ENCODE measurements around the gene EPG5. TPM values are rescaled to one million over a fixed set of nuclear protein-coding genes. Genes with fewer than 3 reads are reported as not detected.

The EPG5 gene
- total and polyA plus RNA-seq, 2 donors from 2014 or later: 4.8 to 32.5 TPM

DNA sequence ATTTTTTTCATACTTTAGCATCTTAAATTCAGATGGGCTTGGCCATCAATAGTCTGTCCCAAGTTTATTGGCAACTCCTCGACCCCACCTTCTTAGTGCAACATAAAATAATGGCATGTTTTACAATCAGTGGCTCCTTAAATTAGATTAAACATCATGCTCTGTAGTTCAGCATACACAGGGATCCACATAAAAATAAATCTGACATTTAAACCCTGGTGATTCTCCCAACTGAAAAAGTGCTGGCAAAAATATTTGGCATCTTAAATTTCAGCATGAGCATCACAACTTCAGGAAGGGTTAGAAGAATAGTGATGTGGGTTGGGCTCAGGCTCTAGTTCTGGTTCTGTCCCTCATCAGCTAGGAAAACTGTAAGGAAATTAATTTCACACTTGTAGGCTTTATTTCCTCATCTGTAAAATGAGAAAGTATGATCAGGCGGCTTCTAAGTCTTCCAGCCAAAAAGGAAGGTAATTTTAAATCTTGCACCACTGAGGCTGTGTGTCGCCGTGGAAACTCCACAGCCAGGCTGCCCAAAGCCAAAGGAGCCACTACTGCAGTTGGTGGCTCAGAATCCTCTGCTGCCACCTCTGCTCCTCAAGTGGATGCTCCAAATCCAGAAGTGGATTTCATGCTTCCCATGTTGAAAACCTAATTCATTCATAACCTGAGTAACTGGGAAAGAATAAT is 17.6 kb upstream of the EPG5 start:
- Histone ChIP-seq H3K9me3 (ENCODE audit: control insufficient read depth in 2 of 3, insufficient read depth in 1 of 3, low read length in 3 of 3) (no peaks in the 10 kb centered on the region), H3K27ac (ENCODE audit: low read depth in 2 of 2, low read length in 2 of 2) (no peak overlapping the region), H3K4me1 (ENCODE audit: control insufficient read depth in 2 of 3, insufficient read depth in 2 of 3, low read depth in 1 of 3, low read length in 3 of 3) (no peaks in the 10 kb centered on the region), H3K9ac (ENCODE audit: low read length in 3 of 3) (no peak overlapping the region), H3K27me3 (ENCODE audit: control insufficient read depth, insufficient read depth, low read length) (no peaks in the 10 kb centered on the region), H3K4me3 (ENCODE audit: low read length in 3 of 3) (no peak overlapping the region), H3K36me3 (ENCODE audit: control insufficient read depth in 2 of 3, insufficient read depth in 3 of 3, low read length in 3 of 3) (peaks cover 0 to 2% (median 0%) of the 10 kb centered on the region in 3 donors)
- intact Hi-C loops (cut with DNase I): no loop called here
- TF ChIP-seq, protein P1, sequence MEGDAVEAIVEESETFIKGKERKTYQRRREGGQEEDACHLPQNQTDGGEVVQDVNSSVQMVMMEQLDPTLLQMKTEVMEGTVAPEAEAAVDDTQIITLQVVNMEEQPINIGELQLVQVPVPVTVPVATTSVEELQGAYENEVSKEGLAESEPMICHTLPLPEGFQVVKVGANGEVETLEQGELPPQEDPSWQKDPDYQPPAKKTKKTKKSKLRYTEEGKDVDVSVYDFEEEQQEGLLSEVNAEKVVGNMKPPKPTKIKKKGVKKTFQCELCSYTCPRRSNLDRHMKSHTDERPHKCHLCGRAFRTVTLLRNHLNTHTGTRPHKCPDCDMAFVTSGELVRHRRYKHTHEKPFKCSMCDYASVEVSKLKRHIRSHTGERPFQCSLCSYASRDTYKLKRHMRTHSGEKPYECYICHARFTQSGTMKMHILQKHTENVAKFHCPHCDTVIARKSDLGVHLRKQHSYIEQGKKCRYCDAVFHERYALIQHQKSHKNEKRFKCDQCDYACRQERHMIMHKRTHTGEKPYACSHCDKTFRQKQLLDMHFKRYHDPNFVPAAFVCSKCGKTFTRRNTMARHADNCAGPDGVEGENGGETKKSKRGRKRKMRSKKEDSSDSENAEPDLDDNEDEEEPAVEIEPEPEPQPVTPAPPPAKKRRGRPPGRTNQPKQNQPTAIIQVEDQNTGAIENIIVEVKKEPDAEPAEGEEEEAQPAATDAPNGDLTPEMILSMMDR (IDR thresholded peaks at IDR 0.05; ENCODE audit: borderline replicate concordance, extremely low read depth, insufficient read depth): no peak
- no peak for DNase-seq
- no peak for FAIRE-seq

DNA sequence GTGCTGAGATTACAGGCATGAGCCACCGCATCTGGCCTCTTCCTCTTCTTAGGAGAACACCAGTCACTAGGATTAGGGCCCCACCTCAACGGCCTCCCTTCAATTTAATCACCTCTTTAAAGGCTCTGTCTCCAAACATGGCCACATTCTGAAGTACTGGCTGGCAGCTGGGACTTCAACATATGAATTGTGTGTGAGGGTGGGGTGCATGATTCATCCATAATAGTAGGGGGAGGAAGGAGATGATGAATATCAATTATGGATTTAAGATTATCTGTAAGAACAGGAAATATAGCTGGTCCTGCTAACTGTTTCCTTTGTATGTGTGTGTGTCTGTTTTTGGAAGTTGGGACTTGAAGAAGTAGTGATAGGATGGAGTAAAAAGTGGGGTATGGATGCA is 14.7 kb upstream of the EPG5 start:
- no peaks in the 10 kb centered on the region for H3K27me3 ChIP-seq (ENCODE audit: control insufficient read depth, insufficient read depth, low read length)
- FAIRE-seq: no peak

DNA sequence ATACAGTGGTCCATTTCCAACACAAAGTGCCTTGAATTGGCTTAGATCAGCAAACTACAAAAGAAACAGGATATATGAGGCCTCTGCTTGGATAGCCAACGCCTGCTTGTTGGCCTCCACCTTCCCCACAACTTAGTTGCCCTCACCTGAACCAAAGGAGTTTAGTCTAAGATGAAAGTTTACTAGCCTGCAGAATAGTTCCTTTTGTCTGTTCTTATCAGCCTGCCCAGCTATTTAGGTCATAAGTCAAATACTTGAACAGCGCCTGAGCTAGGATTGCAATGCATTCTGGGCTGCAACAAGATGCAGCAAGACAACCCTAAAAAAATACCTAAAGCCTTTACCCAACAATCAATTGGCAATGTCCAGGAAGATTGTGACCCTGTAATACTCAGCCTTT is 13.1 kb upstream of the EPG5 start:
- H3K27ac ChIP-seq (ENCODE audit: low read depth in 2 of 2, low read length in 2 of 2): no peak overlapping the region
- H3K36me3 ChIP-seq (ENCODE audit: control insufficient read depth in 2 of 3, insufficient read depth in 3 of 3, low read length in 3 of 3): no peaks in the 10 kb centered on the region
- FAIRE-seq (no peak), DNase-seq (no peak)
- H3K4me3 ChIP-seq (ENCODE audit: low read length in 3 of 3): no peak overlapping the region
- intact Hi-C loops (cut with DNase I): no loop called here
- H3K27me3 ChIP-seq (ENCODE audit: control insufficient read depth, insufficient read depth, low read length): no peaks in the 10 kb centered on the region
- TF ChIP-seq, protein P1 (IDR thresholded peaks at IDR 0.05; ENCODE audit: borderline replicate concordance, extremely low read depth, insufficient read depth): no peak
- H3K9ac ChIP-seq (ENCODE audit: low read length in 3 of 3): no peak overlapping the region
- no peaks in the 10 kb centered on the region for H3K9me3 ChIP-seq (ENCODE audit: control insufficient read depth in 2 of 3, insufficient read depth in 1 of 3, low read length in 3 of 3)
- no peaks in the 10 kb centered on the region for H3K4me1 ChIP-seq (ENCODE audit: control insufficient read depth in 2 of 3, insufficient read depth in 2 of 3, low read depth in 1 of 3, low read length in 3 of 3)

More for the DNA sequence above, 14.7 kb upstream of the EPG5 start:
- intact Hi-C loops (cut with DNase I): no loop called here
- H3K36me3 ChIP-seq (ENCODE audit: control insufficient read depth in 2 of 3, insufficient read depth in 3 of 3, low read length in 3 of 3): no peaks in the 10 kb centered on the region
- no peak for DNase-seq
- TF ChIP-seq, protein P1 (IDR thresholded peaks at IDR 0.05; ENCODE audit: borderline replicate concordance, extremely low read depth, insufficient read depth): no peak
- no peak overlapping the region for H3K9ac ChIP-seq (ENCODE audit: low read length in 3 of 3)
- H3K4me1 ChIP-seq (ENCODE audit: control insufficient read depth in 2 of 3, insufficient read depth in 2 of 3, low read depth in 1 of 3, low read length in 3 of 3): no peaks in the 10 kb centered on the region
- H3K27ac ChIP-seq (ENCODE audit: low read depth in 2 of 2, low read length in 2 of 2): no peak overlapping the region
- no peaks in the 10 kb centered on the region for H3K9me3 ChIP-seq (ENCODE audit: control insufficient read depth in 2 of 3, insufficient read depth in 1 of 3, low read length in 3 of 3)
- no peak overlapping the region for H3K4me3 ChIP-seq (ENCODE audit: low read length in 3 of 3)

DNA sequence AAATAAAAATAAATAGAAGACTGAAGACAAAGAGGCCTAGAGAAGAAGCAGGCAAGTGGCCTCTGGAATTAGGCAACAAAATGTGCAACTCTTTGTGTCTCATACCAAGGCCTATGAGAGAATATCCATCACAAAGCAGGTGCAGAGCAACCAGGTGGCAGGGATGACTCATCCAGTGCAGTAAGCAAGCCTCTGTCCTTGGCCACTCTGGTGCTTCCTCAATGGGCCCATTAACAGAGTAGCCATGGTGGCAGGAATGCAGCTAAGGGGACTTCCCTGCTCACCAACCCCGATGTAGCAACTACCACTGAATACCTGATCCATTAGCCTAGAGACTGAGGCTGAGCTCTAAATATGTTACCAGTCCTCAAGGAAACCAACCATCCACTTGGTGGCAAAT is 11.0 kb upstream of the EPG5 start:
- Histone ChIP-seq H3K4me3 (ENCODE audit: low read length in 3 of 3) (no peak overlapping the region), H3K27ac (ENCODE audit: low read depth in 2 of 2, low read length in 2 of 2) (no peak overlapping the region), H3K9ac (ENCODE audit: low read length in 3 of 3) (no peak overlapping the region), H3K36me3 (ENCODE audit: control insufficient read depth in 2 of 3, insufficient read depth in 3 of 3, low read length in 3 of 3) (no peaks in the 10 kb centered on the region), H3K27me3 (ENCODE audit: control insufficient read depth, insufficient read depth, low read length) (no peaks in the 10 kb centered on the region), H3K9me3 (ENCODE audit: control insufficient read depth in 2 of 3, insufficient read depth in 1 of 3, low read length in 3 of 3) (no peaks in the 10 kb centered on the region), H3K4me1 (ENCODE audit: control insufficient read depth in 2 of 3, insufficient read depth in 2 of 3, low read depth in 1 of 3, low read length in 3 of 3) (peaks cover 0 to 3% (median 0%) of the 10 kb centered on the region in 3 donors)
- TF ChIP-seq, protein P1 (IDR thresholded peaks at IDR 0.05; ENCODE audit: borderline replicate concordance, extremely low read depth, insufficient read depth): no peak
- FAIRE-seq (no peak), DNase-seq (no peak)
- intact Hi-C loops (cut with DNase I): no loop called here

Data from kidney (tissue), 14 donors.